NCI-H748 (cell line): Measurements from ENCODE around the gene MLXIP.
A peak's percentile ranks its signal among the peaks of the same experiment; 100 is the strongest.

Source experiments
- DNase-seq: peaks from one replicate; lab custom pipeline; 2025; ENCODE audit not compliant: unreplicated experiment; lab: John Stamatoyannopoulos, UW

The MLXIP gene

DNA sequence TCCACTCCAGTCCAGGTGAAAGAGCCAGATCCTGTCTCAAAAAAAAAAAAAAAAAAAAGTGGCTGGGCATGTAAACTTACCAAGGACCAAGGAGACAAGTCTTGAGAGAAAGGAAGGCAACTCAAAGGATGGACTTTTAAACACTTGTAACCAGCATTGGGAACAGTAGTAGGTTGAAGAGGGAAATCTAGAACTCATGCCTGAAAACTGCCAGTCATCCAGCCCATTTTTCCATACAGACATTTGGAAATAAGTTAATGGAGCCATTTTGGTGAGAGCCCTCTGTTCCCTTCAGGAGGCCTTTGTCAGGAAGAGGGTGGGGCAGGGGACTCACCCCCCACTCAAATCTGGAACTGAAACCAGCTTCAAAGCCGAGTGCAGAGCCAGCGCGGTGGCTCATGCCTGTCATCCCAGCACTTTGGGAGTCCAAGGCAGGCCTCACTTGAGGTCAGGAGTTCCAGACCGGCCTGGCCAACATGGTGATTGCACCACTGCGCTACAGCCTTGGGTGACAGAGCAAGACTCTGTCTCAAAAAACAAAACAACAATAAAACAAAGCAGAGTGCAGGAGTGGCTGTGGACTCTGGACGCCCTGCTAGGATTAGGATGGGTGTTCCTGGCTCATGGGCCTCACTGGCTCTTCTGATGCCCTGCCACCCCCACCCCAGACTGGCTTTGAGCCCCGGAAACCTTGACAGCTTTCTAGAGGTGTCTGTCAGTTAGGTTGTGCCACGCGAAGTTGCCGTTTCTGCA is 1.6 kb upstream of the MLXIP start:
- DNase-seq: no peak

DNA sequence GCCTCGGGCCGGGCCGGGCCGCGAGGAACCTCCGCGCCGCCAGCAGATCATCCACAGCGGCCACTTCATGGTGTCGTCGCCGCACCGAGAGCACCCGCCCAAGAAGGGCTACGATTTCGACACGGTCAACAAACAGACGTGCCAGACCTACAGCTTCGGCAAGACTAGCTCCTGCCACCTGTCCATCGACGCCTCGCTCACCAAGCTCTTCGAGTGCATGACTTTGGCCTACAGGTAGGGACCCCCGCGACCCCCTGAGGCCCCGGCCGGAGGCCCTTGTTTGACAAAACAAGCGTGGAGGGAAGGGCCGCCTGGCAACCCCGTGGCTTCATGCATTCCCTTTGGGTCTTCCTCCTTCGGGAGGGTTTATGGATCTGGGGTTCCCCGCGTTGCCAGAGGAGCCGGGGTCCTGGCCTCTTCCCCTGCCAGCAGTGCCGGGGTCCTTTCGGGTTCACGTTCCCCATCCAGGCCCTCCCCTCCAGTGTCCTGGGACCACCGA is 526 bp downstream of the MLXIP start:
- DNase-seq: peak; percentile 56

DNA sequence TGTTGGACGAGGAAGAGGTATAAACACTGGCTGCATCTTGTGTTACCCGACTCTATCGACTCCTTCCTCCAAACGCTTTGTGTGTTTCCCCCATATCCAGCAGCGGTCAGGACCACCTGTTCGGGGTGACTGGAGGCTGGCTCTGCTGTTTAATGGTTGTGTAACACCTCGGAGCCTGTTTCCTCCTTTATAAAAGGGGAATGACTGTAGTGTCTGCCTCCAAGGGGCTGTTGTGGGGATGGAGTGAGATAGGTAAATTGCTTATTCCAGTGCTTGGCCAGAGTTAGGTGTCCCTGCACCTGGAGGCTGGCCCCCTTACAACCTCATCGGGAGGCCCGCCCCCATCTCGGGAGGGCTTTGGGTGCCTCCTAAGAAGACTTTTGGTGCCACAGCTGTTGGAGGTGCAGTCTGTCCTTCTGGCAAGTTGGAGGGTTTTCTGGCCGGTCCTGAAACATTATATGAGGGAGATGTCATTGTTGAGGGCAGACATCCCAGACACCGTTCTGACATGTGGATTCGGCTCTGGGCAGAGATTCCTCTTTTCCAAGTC is 1.1 kb downstream of the MLXIP start:
- DNase-seq: no peak

DNA sequence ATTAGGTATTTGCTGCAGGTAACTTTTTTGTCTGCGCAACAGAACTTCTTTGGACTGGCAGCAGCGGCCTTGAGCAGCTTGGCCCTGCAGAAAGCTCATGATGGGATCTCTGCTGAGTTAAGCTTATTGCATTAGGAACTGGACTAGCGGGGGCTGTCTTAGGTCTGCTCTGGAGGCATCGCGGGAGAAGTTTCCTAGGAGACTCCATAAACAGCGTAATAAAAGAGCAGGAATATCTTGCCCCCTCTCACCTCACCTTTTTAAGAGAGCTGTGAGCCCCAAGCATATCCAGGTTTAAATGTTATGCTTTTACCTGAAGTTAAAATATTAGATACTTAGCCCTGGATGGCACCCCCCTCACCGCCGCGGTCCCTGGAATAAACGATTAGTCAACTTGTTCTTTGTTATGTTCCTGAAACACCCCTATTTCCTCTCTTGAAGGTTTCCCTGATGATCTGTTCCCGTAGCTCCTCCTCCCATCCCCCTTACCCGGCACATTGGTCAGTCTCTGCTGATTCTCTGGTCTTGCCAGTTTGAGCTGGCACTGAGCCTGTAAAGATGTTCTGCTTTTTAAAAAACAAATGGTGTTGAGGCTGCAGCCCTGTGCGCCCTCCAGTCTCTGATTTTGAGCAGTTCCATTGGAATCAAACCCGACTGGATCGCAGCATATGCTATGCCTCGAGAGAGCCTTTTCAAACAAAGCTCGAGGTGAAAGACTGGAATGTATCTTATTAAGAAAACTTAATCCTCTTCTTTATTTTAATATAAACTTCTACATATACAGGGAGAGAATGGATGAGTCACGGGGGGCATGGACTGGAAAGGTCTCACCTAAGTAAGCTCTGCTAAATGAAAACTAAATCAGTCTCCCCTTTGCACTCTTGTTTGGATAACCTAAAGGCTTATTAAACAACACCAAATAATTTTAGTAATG is 1.9 kb downstream of the MLXIP start:
- peak; percentile 51 for DNase-seq

DNA sequence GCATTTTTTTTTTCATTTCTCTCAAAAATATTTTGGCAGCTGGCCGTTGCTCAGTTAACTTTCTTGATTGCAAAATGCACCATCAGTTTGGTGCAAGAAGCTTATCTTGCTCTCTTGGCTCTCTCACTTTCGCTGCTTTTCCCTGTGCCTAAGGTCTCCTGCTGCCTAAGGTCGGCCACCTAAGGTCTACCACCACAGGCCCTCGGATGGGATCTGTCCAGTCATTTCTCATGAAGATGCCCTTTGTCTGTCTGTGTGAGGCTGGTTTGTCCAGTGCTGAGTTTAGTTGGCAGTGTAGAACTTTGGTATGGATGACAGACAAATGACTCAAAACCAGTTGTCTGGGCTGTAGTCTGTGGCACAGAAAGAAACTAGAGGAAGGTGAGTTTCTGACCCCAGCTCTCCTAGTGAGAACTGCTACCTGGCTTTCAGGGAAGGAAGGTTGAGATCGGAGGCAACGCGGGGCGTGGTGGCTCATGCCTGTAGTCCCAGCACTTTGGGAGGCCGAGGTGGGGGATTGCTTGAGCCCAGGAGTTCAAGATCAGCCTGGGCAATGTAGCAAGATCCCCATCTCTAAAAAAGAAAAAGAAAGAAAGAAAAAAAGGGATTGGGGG is 2.6 kb downstream of the MLXIP start:
- DNase-seq: no peak

DNA sequence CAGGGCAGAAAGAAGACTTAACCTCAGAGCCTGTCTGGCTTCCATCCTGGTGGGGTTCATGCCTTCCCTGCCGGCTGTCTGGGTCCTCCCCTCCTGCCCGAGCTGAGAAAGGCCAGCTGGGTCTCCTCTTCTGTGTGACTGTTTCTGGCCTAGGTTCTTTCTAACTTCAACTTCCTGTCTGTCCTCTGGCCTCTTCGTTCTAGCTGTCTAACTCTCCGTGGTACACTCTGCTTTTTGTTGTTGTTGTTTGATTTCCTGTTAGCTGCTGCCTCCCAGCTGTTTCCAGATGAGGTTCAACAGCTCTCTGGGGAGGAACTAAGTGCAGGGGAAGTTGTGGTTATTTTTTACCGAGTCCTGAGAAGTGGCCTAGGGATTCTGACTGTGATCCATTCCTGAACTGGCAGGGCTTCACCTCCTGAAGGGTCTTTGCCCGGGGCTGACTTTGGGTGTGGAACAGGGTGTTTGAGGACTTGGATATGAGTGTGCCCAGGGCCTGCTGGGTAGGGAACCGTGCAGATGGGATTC is 3.2 kb downstream of the MLXIP start:
- no peak for DNase-seq

DNA sequence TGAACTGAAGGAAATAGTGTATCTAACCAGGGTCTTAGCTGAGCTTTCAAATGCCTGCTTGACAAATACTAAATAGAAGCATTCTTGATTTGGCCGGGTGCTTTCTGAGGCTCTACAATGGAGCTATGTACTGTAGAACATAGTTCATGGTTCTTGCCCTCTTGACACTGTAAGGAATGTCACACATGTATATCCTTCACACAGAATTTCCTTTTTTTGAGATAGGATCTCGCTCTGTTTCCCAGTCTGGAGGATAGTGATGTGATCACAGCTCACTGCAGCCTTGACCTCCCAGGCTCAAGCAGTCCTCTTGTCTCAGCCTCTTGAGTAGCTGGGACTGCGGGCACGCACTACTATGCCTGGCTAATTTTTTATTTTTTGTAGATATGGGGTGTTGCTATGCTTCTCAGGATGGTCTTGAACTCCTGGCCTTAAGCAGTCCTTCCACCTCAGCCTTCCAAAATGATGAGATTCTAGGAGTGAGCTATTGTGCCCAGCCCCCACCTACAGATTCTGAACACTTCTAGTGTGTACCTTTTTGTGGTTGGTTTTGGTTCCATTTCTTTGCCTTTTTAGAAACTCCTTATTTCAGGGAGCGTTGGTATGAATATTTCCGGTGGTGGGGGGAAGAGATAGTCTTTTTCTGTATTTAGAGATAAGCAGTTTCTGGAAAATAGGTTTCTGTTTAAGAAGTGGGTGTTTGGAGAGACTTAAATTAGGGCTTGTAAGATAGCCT is 4.2 kb downstream of the MLXIP start:
- DNase-seq: no peak

DNA sequence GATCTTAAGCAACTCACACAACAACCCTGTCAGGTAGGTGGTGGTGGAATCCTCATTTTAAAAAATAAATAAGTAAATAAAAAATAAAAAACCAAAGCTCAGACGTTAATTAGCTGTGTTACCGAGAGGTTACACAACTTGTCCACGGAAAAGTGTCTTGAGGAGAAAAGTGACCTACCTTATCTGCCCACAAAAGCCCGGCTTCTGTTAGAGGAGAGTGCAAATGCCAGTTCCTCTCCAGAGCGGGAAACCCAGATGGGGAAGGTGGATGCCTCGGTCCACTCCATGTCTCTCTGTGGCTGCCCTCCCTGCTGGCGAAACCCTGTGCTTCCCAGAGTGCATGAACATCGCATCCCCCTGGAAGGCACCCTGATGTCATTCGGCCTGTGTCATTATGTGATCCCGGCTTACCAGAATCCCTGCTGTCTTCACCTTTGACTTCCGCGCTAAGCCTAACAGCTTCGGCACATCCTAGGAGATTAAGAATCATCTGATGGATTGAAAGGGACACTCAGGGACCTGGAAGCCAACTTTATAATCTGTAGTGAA is 6.4 kb downstream of the MLXIP start:
- DNase-seq: no peak

DNA sequence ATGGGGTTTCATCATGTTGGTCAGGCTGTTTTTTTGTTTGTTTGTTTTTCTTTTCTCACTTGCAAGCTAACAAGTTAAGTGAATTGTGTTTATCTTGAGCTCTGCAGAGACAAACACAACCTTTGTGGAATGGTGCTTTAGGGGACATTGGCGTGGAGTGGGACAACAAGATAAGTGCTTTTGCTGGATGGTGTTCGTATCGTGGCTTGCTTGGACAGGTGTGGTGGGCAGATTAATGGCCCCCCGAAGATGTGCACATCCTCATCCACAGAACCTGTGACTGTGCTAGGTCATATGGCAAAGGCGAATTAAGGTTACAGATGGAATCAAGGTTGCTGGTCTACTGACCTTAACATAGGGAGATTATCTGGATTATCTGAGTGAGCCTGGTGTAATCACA is 7.0 kb downstream of the MLXIP start:
- DNase-seq: no peak

DNA sequence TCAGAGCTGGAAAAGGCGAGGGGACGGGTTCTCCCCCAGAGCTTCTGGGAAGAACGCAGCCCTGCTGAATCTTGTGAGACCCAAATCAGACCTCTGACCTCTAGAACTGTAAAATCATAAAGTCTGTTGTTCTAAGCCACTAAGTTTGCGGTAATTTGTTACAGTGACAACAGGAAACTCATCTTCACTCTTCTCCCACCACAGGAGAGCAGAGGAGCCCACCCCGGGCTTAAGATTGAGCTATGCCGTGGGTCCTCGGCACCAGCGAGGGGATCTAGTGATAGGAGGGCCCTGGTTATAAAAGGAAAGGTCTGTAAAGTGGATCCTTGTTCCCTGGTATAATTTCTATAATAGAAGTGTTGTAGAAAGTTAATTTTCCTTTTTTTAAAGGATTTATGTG is 7.6 kb downstream of the MLXIP start:
- DNase-seq: no peak

DNA sequence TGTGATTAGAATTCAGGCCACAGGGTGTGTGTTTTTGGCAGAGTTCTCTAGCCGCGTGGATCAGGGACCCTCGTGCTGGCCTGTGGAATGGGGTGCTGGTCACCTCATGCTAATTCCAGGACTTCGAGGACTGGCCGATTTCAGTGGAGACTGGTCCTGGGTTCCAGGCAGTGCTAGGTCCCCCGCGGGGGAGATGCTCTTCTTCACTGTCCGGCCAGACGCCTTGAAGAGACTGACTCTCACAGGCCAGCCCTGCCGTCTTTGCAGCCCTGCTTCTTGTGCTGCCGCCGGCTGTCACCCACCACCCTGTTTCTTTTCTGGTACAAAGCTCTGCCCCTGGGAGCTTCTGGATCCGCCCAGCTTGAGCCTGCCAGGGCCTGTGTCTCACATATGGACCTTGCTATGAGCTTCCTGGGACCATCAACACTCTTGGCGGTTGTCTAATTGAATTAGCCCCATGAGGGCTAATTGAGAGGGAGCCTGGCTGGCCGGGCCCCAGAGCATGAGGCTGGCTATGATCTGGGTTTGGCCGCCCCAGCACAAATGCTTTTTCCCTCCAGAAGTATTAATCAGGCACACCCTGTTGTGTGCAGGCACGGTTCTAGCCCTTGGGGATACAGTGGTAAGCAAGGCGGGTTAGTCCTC is 8.2 kb downstream of the MLXIP start:
- DNase-seq: no peak

DNA sequence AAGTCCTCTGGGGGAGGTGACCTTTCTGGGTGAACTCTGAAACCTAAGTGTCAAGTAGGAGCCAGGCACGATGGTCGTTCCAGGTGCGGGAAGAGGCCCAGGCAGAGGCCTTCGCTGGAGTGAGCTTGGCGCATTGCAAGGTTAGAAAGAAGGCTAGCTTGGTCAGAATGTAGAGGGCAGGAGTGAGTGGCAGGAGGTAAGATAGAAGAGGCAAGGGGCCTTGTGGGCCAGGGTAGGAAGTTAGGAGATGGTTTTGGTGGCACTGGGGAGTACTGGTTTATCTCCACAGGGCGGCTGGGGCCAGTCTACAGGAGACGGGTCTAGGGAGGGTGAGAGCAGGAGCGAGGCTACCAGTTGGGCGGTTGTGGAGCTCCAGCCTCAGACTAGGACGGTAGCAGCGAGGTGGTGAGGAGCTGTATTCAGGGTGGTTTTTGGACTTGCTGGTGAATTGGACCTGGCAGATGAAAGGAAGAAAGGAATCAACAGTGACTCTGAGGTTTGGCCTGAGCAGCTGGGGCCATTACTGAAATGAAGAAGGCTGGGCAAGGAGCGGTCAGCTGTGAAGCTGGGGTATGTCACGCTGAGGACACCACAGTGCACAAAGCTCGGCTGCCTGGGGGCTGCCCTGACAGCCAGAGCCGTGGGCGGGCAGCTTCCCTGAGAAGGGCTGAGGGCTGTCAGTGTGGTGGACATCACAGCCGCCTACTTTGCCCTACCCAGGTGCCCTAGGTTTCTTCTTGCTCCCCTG is 9.0 kb downstream of the MLXIP start:
- DNase-seq: no peak

DNA sequence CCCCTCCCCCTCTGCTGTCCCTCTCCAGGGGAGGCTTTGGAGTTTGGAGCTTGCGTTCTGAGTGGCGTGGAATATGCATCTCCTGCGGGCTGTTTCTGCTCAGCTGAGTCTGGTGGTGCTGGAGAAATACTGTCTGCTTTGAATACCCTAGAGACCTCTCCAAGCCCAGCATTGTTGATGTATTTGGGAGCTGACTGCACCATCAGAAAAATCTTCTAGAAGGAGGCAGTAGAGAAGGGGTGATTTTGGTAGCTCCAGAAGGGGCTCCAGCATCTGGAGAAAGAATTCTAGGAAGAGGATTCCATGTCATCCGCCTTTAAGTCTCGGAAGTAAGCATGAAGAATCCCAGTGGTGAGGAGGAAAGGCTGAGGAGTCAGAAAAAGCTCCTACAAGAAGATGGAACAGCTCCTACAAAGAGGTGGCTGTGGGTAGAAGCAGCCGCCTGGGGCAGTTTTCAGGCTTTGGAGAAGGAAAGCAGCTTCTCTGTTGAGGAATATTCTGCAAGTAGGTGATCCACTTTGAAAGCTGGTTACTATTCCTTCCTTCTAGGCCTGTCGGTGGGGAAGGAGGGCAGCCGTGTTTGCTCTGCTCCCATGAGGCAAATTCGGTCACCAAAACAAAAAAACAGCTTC is 9.7 kb downstream of the MLXIP start:
- no peak for DNase-seq

DNA sequence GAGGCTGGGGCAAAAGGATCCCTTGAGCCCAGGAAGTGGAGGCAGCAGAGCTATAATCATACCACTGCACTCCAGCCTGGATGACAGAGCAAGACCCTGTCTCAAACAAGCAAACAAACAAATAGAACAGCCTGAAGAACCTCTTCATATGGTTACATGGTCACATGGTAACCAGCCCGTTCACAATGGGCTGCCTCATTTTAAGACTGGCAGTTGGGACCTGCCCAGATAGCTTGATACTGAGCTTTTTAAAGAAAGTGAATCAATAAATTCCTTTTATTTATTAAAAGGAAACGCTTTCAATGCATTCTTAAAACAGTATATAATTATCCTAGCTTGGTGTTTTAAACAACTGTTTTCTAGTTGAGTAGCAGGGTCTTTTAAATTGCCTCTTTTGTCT is 10.5 kb downstream of the MLXIP start:
- no peak for DNase-seq

DNA sequence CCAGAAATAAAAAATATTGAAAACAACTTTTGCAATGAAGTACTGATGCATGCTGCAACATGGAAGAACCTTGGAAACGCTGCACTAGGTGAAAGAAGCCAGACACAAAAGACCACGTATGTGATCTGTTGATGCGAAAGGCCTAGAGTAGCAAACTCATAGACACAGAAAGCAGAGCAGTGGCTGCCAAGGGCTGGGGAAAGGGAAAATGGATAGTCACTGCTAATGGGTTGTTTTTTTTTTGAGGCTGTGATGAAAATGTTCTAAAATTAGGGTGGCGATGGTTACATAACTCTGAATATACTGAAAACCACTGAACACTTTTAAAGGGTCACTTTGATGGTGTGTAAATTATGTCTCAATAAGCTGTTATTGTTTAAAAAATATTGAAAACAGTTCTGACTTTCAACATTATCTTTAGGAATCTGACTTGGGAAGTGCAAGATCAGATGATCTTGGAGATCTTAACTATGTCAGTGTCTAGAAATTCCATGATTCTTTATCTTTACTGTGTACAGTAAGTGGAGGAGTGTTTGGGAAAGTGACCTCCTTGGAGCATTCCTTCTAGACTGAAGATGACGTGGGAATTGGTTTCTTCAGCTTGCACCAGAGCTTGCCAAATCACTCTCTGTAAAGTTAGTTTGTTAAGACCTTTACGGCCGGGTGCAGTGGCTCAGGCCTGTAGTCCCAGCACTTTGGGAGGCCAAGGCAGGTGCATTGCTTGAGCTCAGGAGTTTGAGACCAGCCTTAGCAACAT is 12.4 kb downstream of the MLXIP start:
- DNase-seq: no peak

DNA sequence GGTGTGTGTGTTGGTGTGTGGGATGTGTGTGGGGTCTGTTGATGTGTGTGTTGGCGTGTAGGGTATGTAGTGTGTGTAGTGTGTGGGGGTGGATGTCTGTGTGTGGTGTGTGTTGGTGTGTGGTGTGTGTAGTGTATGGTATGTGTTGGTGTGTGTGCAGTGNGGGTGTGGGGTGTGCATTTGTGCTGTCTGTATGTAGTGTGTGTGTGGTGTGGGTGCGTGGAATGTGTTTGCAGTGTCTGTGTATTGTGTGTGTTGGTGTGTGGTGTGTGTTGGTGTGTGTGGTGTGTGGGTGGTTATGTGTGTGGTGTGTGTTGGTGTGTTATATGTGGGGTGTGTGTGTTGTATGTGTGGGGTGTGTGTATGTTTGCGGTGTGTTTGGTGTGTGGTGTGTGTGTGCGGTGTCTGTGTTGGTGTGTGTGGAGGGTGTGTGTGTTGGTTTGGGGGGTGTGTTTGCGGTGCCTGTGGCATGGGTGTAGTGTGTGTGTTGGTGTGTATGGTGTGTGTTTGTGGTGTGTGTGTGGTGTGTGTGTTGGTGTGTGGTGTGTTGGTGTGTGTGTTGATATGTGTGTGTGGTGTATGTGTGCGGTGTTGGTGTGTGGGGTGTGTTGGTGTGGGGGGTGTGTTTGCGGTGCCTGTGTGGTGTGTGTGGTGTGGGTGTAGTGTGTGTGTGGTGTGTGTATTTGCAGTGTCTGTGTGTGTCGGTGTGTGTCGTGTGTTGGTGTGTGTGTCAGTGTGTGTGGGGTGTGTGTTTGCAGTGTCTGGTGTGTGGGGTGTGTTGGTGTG is 14.7 kb downstream of the MLXIP start:
- no peak for DNase-seq

DNA sequence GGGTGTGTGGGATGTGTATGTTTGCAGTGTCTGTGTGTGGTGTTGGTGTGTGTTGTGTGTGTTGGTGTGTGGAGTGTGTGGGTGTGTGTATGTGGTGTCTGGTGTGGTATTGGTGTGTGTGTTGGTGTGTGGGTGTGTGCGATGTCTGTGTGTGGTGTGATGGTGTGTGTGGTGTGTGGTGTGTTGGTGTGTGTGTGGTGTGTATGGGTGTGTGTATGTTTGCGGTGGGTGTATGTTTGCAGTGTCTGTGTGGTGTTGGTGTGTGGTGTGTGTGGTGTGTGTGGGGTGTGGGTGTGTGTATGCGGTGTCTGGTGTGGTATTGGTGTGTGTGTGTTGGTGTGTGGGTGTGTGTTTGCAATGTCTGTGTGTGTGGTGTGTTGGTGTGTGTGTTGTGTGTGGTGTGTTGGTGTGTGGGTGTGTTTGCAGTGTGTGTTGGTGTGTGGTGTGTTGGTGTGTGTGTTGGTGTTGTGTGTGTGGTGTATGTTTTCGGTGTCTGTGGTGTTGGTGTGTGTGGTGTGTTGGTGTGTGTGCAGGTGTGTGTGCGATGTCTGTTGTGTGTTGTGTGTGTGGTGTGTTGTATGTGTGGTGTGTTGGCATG is 15.7 kb downstream of the MLXIP start:
- no peak for DNase-seq
